Heart left ventricle (tissue), 13 donors: Measurements from ENCODE around the gene RUBCNL.

Experiments
- CTCF ChIP-seq, 12 donors: fragments of 200-600 bp; sonication (generic) in 4 of 12; IDR thresholded peaks; one replicate each; pipeline versions ENCODE4 v1.5.0 to v1.8.0; 2018 to 2022; ENCODE audit warnings: antibody characterized with exemption in 12 of 12, mild to moderate bottlenecking in 5 of 12
- POLR2A ChIP-seq, 2 donors: fragments of 450-650 bp; IDR thresholded peaks; one replicate each; pipeline ENCODE4 v1.6.1; 2017; ENCODE audit warnings: antibody characterized with exemption in 2 of 2, mild to moderate bottlenecking in 2 of 2, moderate library complexity in 2 of 2
- donor health status: ischemic (EF 13 %, LVEDD 7.1; RV severe dilation, severe dysfunction).
- donor health status: DM: no; HTN: yes; CAD: no.
- donor health status: DM: no; HTN: no; CAD: no.
- donor health status: ischemic (EF 25% LVEDD 6.9; RV normal size, moderate dysfunction).
- donor health status: ischemic (EF 25% LVEDD 5.7; RV mildly dilated, moderate dysfunction).
- donor health status: ischemic (EF 35%, LVEDD 5.7; RV mildly dilated, moderate dysfunction).
- donor health status: nonischemic (EF 11% LVEDD 7.7; RV severe dilation, severe dysfunction).
- donor health status: DM: yes; HTN: yes; CAD: no.
- donor health status: PGD.
- donor health status: ischemic (EF 29% LVEDD 5.4; RV normal size, mild dysfunction).
- donor health status: nonischemic (EF 23%, LVEDD 6.1; RV moderate dilation, normal function).

DNA sequence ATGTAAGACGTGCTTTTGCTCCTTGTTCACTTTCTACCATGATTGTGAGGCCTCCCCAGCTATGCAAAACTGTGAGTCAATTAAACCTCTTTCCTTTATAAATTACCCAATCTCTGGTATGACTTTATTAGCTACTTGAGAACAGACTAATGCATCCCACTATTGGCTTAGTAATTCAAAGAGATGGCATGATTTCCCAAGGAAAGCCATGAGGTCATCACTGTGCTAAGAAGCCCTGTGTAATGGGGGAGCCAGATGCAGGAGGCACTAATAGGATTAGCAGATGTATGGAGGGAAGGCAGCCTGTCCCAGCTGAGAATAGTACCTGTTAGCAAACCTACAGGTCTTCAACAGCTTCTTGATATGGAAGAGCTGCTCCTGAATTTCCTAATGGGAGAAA lies 38.1 kb downstream of the RUBCNL start:
- no peak for TF ChIP-seq POLR2A (IDR thresholded peaks at IDR 0.05)
- no peak for TF ChIP-seq CTCF (IDR thresholded peaks at IDR 0.05)
